Measurements from ENCODE around the gene LIPM.

Gene LIPM

GRCh38 chr10:88850712-88851111, 48.2 kb downstream of the LIPM start:
- no peak for TF ChIP-seq FOXK2 (IDR thresholded peaks at IDR 0.05)
- TF ChIP-seq TARDBP (IDR thresholded peaks at IDR 0.05), result no peak
- no peak for TF ChIP-seq FOXM1 (IDR thresholded peaks at IDR 0.05; ENCODE audit: borderline replicate concordance)
- no peak for TF ChIP-seq ELF4 (IDR thresholded peaks at IDR 0.05)
- TF ChIP-seq BHLHE40 (IDR thresholded peaks at IDR 0.05; ENCODE audit: borderline replicate concordance), result no peak
- no peak for TF ChIP-seq SUZ12 (IDR thresholded peaks at IDR 0.05)
- CTCF ChIA-PET, result no interaction called here
- no peak for DNase-seq (ENCODE audit: extremely low spot score)
- POLR2A ChIA-PET, result no interaction called here

- CTCF ChIA-PET, result interaction anchor here (0.9 kb wide), 1 partner anchor 16 kb away, joined by 3 read pairs; no protein-coding TSS in a partner anchor
These were observed 49.2 kb downstream of the LIPM start, which contains the start of gene ANKRD22 for GRCh38 chr10:88851706-88852105. TSS of gene ANKRD22 (minus strand) at chr10:88851844. CDS start at chr10:88851607, 237 bp downstream.

GRCh38 chr10:88852327-88852726, 49.8 kb downstream of the LIPM start:
- ChIA-PET POLR2A (no interaction called here), CTCF (no interaction called here)
- DNase-seq (ENCODE audit: extremely low spot score), result no peak
- no peak for TF ChIP-seq CTBP1 (IDR thresholded peaks at IDR 0.05; ENCODE audit: borderline replicate concordance)
- no peak for TF ChIP-seq LEF1 (IDR thresholded peaks at IDR 0.05; ENCODE audit: borderline replicate concordance)
- no peak for TF ChIP-seq NFRKB (IDR thresholded peaks at IDR 0.05)
- no peak for TF ChIP-seq L3MBTL2 (conservative IDR thresholded peaks at IDR 0.05)
- TF ChIP-seq ARNT (IDR thresholded peaks at IDR 0.05), result no peak
- TF ChIP-seq ELF4 (IDR thresholded peaks at IDR 0.05), result no peak
- no peak for TF ChIP-seq PKNOX1 (IDR thresholded peaks at IDR 0.05)
- TF ChIP-seq TARDBP (IDR thresholded peaks at IDR 0.05), result no peak
- no peak for TF ChIP-seq FOXA1 (IDR thresholded peaks at IDR 0.05)
- TF ChIP-seq ZNF384 (IDR thresholded peaks at IDR 0.05), result no peak
- no peak for TF ChIP-seq SP1 (IDR thresholded peaks at IDR 0.05)
- no peak for TF ChIP-seq FOXM1 (IDR thresholded peaks at IDR 0.05; ENCODE audit: borderline replicate concordance)
- TF ChIP-seq FOXK2 (IDR thresholded peaks at IDR 0.05), result no peak
- TF ChIP-seq BHLHE40 (IDR thresholded peaks at IDR 0.05; ENCODE audit: borderline replicate concordance), result no peak
- TF ChIP-seq HDGF (IDR thresholded peaks at IDR 0.05; ENCODE audit: borderline replicate concordance), result no peak
- TF ChIP-seq SUZ12 (IDR thresholded peaks at IDR 0.05), result no peak

More at GRCh38 chr10:88851706-88852105, 49.2 kb downstream of the LIPM start, which contains the start of gene ANKRD22:
- TF ChIP-seq CTBP1 (IDR thresholded peaks at IDR 0.05; ENCODE audit: borderline replicate concordance) (no peak), NFRKB (IDR thresholded peaks at IDR 0.05) (no peak), TARDBP (IDR thresholded peaks at IDR 0.05) (no peak), L3MBTL2 (conservative IDR thresholded peaks at IDR 0.05) (no peak), BHLHE40 (IDR thresholded peaks at IDR 0.05; ENCODE audit: borderline replicate concordance) (no peak), ZNF384 (IDR thresholded peaks at IDR 0.05) (no peak), FOXA1 (IDR thresholded peaks at IDR 0.05) (no peak), SUZ12 (IDR thresholded peaks at IDR 0.05) (no peak)
- POLR2A ChIA-PET, result no interaction called here
- DNase-seq (ENCODE audit: extremely low spot score), result no peak

GRCh38 chr10:88853155-88853881, 50.8 kb downstream of the LIPM start:
- ChIA-PET POLR2A (no interaction called here), CTCF (interaction anchor here (1.1 kb wide), 1 partner anchor 18 kb away, joined by 4 read pairs; no protein-coding TSS in a partner anchor)
- no peak for DNase-seq (ENCODE audit: extremely low spot score)
- TF ChIP-seq NFRKB (IDR thresholded peaks at IDR 0.05), result no peak

GRCh38 chr10:88854684-88855083, 52.2 kb downstream of the LIPM start:
- TF ChIP-seq SUZ12 (IDR thresholded peaks at IDR 0.05), result no peak
- no peak for TF ChIP-seq FOXK2 (IDR thresholded peaks at IDR 0.05)
- TF ChIP-seq BHLHE40 (IDR thresholded peaks at IDR 0.05; ENCODE audit: borderline replicate concordance), result no peak
- TF ChIP-seq LEF1 (IDR thresholded peaks at IDR 0.05; ENCODE audit: borderline replicate concordance), result no peak
- no peak for TF ChIP-seq CTBP1 (IDR thresholded peaks at IDR 0.05; ENCODE audit: borderline replicate concordance)
- TF ChIP-seq ELF4 (IDR thresholded peaks at IDR 0.05), result no peak
- TF ChIP-seq ZNF384 (IDR thresholded peaks at IDR 0.05), result no peak
- TF ChIP-seq SP1 (IDR thresholded peaks at IDR 0.05), result no peak
- TF ChIP-seq L3MBTL2 (conservative IDR thresholded peaks at IDR 0.05), result no peak
- no peak for TF ChIP-seq TARDBP (IDR thresholded peaks at IDR 0.05)
- no peak for TF ChIP-seq ARNT (IDR thresholded peaks at IDR 0.05)
- no peak for TF ChIP-seq HDGF (IDR thresholded peaks at IDR 0.05; ENCODE audit: borderline replicate concordance)
- no peak for TF ChIP-seq PKNOX1 (IDR thresholded peaks at IDR 0.05)
- TF ChIP-seq FOXM1 (IDR thresholded peaks at IDR 0.05; ENCODE audit: borderline replicate concordance), result no peak
- TF ChIP-seq NFRKB (IDR thresholded peaks at IDR 0.05), result no peak
- POLR2A ChIA-PET, result no interaction called here
- DNase-seq (ENCODE audit: extremely low spot score), result no peak
- CTCF ChIA-PET, result interaction anchor here (0.7 kb wide), 2 partner anchors 19 to 491 kb away, joined by 3 read pairs; no protein-coding TSS in a partner anchor

GRCh38 chr10:88857831-88858230, 55.3 kb downstream of the LIPM start:
- POLR2A ChIA-PET, result no interaction called here

GRCh38 chr10:88858491-88858890, 56.0 kb downstream of the LIPM start:
- POLR2A ChIA-PET, result no interaction called here
- CTCF ChIA-PET, result no interaction called here
- DNase-seq (ENCODE audit: extremely low spot score), result no peak
- no peak for TF ChIP-seq SP1 (IDR thresholded peaks at IDR 0.05)
- TF ChIP-seq ZNF384 (IDR thresholded peaks at IDR 0.05), result no peak
- TF ChIP-seq TARDBP (IDR thresholded peaks at IDR 0.05), result no peak
- no peak for TF ChIP-seq FOXM1 (IDR thresholded peaks at IDR 0.05; ENCODE audit: borderline replicate concordance)
- no peak for TF ChIP-seq L3MBTL2 (conservative IDR thresholded peaks at IDR 0.05)
- TF ChIP-seq SUZ12 (IDR thresholded peaks at IDR 0.05), result no peak
- no peak for TF ChIP-seq LEF1 (IDR thresholded peaks at IDR 0.05; ENCODE audit: borderline replicate concordance)
- TF ChIP-seq ELF4 (IDR thresholded peaks at IDR 0.05), result no peak
- no peak for TF ChIP-seq PKNOX1 (IDR thresholded peaks at IDR 0.05)
- TF ChIP-seq BHLHE40 (IDR thresholded peaks at IDR 0.05; ENCODE audit: borderline replicate concordance), result no peak

More at GRCh38 chr10:88857831-88858230, 55.3 kb downstream of the LIPM start:
- CTCF ChIA-PET, result interaction anchor here (1.7 kb wide), 1 partner anchor 22 kb away, joined by 5 read pairs; no protein-coding TSS in a partner anchor
- no peak for TF ChIP-seq L3MBTL2 (conservative IDR thresholded peaks at IDR 0.05)
- DNase-seq (ENCODE audit: extremely low spot score), result no peak

Data from HEK293T (cell line).